ENCODE measurements around the gene BNC2. TPM values are rescaled to one million over a fixed set of nuclear protein-coding genes. Genes with fewer than 3 reads are reported as not detected.

The BNC2 gene
- total RNA-seq, 1 donor from 2014 or later: 15.2 TPM

- no peaks in the 10 kb centered on the region for H3K36me3 Mint-ChIP-seq (ENCODE audit: unreplicated experiment)
- H3K27me3 Mint-ChIP-seq (ENCODE audit: unreplicated experiment): peaks cover 2% of the 10 kb centered on the region
- H3K9me3 Mint-ChIP-seq (ENCODE audit: unreplicated experiment): no peaks in the 10 kb centered on the region
- no peak overlapping the region for H3K4me3 Mint-ChIP-seq (ENCODE audit: unreplicated experiment)
- no peak for TF ChIP-seq CTCF (IDR thresholded peaks at IDR 0.05; ENCODE audit: partially characterized antibody, unreplicated experiment)
- no peak for DNase-seq
- H3K27ac Mint-ChIP-seq (ENCODE audit: unreplicated experiment): no peak overlapping the region
- H3K4me1 Mint-ChIP-seq (ENCODE audit: low read depth, unreplicated experiment): peaks cover 14% of the 10 kb centered on the region
Observed at GRCh38 chr9:16512281-16512680, 358.2 kb downstream of the BNC2 start.

GRCh38 chr9:16510482-16510881 is 360.0 kb downstream of the BNC2 start:
- no peak for DNase-seq
- Mint-ChIP-seq H3K27ac (ENCODE audit: unreplicated experiment) (no peak overlapping the region), H3K4me1 (ENCODE audit: low read depth, unreplicated experiment) (peaks cover 13% of the 10 kb centered on the region), H3K36me3 (ENCODE audit: unreplicated experiment) (no peaks in the 10 kb centered on the region), H3K27me3 (ENCODE audit: unreplicated experiment) (peaks cover 2% of the 10 kb centered on the region), H3K9me3 (ENCODE audit: unreplicated experiment) (no peaks in the 10 kb centered on the region), H3K4me3 (ENCODE audit: unreplicated experiment) (no peak overlapping the region)
- TF ChIP-seq CTCF (IDR thresholded peaks at IDR 0.05; ENCODE audit: partially characterized antibody, unreplicated experiment): no peak

- Mint-ChIP-seq H3K36me3 (ENCODE audit: unreplicated experiment) (no peaks in the 10 kb centered on the region), H3K4me3 (ENCODE audit: unreplicated experiment) (no peak overlapping the region), H3K27ac (ENCODE audit: unreplicated experiment) (no peak overlapping the region), H3K4me1 (ENCODE audit: low read depth, unreplicated experiment) (peaks cover 10% of the 10 kb centered on the region), H3K27me3 (ENCODE audit: unreplicated experiment) (peaks cover 2% of the 10 kb centered on the region), H3K9me3 (ENCODE audit: unreplicated experiment) (no peaks in the 10 kb centered on the region)
- no peak for TF ChIP-seq CTCF (IDR thresholded peaks at IDR 0.05; ENCODE audit: partially characterized antibody, unreplicated experiment)
- DNase-seq: no peak
Observed at GRCh38 chr9:16509997-16510396, 360.5 kb downstream of the BNC2 start.

- no peak overlapping the region for H3K27ac Mint-ChIP-seq (ENCODE audit: unreplicated experiment)
Observed at GRCh38 chr9:16505199-16505598, 365.3 kb downstream of the BNC2 start.

GRCh38 chr9:16501726-16502125 is 368.7 kb downstream of the BNC2 start:
- Mint-ChIP-seq H3K27me3 (ENCODE audit: unreplicated experiment) (no peaks in the 10 kb centered on the region), H3K4me3 (ENCODE audit: unreplicated experiment) (no peak overlapping the region), H3K27ac (ENCODE audit: unreplicated experiment) (no peak overlapping the region), H3K36me3 (ENCODE audit: unreplicated experiment) (no peaks in the 10 kb centered on the region), H3K4me1 (ENCODE audit: low read depth, unreplicated experiment) (no peaks in the 10 kb centered on the region), H3K9me3 (ENCODE audit: unreplicated experiment) (no peaks in the 10 kb centered on the region)
- DNase-seq: no peak
- no peak for TF ChIP-seq CTCF (IDR thresholded peaks at IDR 0.05; ENCODE audit: partially characterized antibody, unreplicated experiment)

More at GRCh38 chr9:16505199-16505598, 365.3 kb downstream of the BNC2 start:
- Mint-ChIP-seq H3K4me3 (ENCODE audit: unreplicated experiment) (no peak overlapping the region), H3K27me3 (ENCODE audit: unreplicated experiment) (no peaks in the 10 kb centered on the region), H3K9me3 (ENCODE audit: unreplicated experiment) (no peaks in the 10 kb centered on the region), H3K4me1 (ENCODE audit: low read depth, unreplicated experiment) (no peaks in the 10 kb centered on the region), H3K36me3 (ENCODE audit: unreplicated experiment) (no peaks in the 10 kb centered on the region)
- DNase-seq: no peak
- TF ChIP-seq CTCF (IDR thresholded peaks at IDR 0.05; ENCODE audit: partially characterized antibody, unreplicated experiment): no peak
